ENCODE measurements around the gene SMLR1. TPM values are rescaled to one million over a fixed set of nuclear protein-coding genes. Genes with fewer than 3 reads are reported as not detected.

Gene SMLR1
- total RNA-seq, 2 donors from 2014 or later = not detected

DNA sequence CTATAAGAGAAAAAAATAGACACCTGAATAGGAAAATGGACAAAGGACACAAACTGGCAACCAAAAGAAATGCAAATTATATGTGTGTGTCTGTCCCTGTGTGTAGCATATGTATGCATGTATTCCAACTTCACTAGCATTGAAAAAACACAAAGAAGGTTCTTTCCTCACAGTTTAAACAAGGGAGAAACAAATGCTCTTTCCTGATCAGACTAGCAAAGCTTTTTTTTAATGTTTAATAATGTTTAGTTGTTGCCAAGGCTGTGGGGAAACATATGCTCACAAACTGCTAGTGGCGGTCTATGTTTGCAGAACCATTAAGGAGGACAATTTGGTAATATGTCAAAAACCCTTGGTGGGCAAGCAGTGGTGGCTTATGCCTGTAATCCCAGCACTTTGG, 22.4 kb downstream of the SMLR1 start:
- Histone ChIP-seq H3K4me1 (no peaks in the 10 kb centered on the region), H3K9ac (ENCODE audit: low read depth in 2 of 2, low read length in 2 of 2) (no peak overlapping the region), H3K36me3 (no peaks in the 10 kb centered on the region), H3K9me3 (no peaks in the 10 kb centered on the region), H3K27me3 (no peaks in the 10 kb centered on the region), H3K4me3 (no peak overlapping the region), H3K27ac (no peak overlapping the region)
- TF ChIP-seq, protein P1, sequence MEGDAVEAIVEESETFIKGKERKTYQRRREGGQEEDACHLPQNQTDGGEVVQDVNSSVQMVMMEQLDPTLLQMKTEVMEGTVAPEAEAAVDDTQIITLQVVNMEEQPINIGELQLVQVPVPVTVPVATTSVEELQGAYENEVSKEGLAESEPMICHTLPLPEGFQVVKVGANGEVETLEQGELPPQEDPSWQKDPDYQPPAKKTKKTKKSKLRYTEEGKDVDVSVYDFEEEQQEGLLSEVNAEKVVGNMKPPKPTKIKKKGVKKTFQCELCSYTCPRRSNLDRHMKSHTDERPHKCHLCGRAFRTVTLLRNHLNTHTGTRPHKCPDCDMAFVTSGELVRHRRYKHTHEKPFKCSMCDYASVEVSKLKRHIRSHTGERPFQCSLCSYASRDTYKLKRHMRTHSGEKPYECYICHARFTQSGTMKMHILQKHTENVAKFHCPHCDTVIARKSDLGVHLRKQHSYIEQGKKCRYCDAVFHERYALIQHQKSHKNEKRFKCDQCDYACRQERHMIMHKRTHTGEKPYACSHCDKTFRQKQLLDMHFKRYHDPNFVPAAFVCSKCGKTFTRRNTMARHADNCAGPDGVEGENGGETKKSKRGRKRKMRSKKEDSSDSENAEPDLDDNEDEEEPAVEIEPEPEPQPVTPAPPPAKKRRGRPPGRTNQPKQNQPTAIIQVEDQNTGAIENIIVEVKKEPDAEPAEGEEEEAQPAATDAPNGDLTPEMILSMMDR (IDR thresholded peaks at IDR 0.05) = no peak
- intact Hi-C loops (cut with DNase I) = loop anchor here (10.0 kb wide), 1 partner anchor 525 kb away; no protein-coding TSS in a partner anchor
- no peak for DNase-seq

DNA sequence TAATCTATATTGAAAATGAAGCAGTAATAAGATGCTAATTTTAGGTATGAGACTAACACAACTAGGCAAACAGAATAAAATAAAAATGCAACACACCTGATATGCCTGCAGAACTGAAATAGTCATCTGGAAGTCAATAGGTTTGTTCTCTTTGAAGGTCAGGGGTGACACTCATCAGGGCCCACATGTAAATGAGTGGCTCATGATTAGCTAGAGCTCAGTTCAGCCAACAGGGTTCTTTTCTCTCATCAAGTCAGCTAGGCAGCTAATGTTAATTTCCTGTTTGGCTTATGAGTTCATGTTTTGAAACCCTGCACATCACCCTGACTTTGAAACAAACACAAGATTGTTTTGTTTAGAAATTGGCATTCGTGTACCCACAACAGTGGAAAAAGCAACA, 23.8 kb downstream of the SMLR1 start:
- Histone ChIP-seq H3K4me3 (no peak overlapping the region), H3K4me1 (no peaks in the 10 kb centered on the region), H3K9ac (ENCODE audit: low read depth in 2 of 2, low read length in 2 of 2) (no peak overlapping the region), H3K27ac (no peak overlapping the region), H3K36me3 (no peaks in the 10 kb centered on the region), H3K27me3 (no peaks in the 10 kb centered on the region), H3K9me3 (no peaks in the 10 kb centered on the region)
- TF ChIP-seq, protein P1 (IDR thresholded peaks at IDR 0.05) = no peak
- no peak for DNase-seq
- intact Hi-C loops (cut with DNase I) = no loop called here

DNA sequence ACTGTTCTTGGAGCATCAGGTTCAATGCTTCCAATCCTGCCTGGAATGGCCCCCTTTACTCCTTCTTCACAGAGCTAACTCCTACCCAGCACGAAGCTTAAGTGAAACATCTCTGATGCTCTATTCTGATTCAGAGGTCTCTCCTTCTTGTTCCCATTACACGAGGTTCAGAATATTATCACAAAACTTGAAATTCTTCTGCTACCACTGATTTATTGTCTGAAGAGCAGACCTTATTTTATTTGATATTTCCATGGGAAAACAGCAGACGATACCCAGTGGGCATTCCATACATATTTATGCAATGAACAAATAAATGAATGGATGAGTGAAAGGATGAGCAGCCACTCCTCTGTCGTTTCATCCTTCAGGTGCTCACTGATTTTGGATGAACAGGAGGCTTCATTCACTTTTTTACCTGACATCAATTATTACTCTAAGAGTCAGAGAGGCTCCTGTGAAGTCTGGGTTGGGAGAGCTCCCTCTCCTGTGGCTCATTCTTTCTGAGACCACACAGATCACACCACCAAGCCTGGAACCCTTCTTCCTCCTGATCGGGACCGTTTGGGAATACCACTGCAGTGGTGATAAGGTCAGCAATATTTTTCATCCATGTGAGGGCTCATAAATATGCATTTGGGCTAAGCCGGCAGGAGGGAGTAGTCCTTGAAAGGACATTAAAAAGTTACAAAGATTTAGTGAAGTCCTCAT, 25.8 kb downstream of the SMLR1 start:
- Histone ChIP-seq H3K27me3 (no peaks in the 10 kb centered on the region), H3K9ac (ENCODE audit: low read depth in 2 of 2, low read length in 2 of 2) (no peak overlapping the region), H3K4me3 (no peak overlapping the region), H3K27ac (no peak overlapping the region), H3K36me3 (no peaks in the 10 kb centered on the region), H3K4me1 (no peaks in the 10 kb centered on the region), H3K9me3 (no peaks in the 10 kb centered on the region)
- intact Hi-C loops (cut with DNase I) = no loop called here
- DNase-seq = no peak
- TF ChIP-seq, protein P1 (IDR thresholded peaks at IDR 0.05) = no peak

DNA sequence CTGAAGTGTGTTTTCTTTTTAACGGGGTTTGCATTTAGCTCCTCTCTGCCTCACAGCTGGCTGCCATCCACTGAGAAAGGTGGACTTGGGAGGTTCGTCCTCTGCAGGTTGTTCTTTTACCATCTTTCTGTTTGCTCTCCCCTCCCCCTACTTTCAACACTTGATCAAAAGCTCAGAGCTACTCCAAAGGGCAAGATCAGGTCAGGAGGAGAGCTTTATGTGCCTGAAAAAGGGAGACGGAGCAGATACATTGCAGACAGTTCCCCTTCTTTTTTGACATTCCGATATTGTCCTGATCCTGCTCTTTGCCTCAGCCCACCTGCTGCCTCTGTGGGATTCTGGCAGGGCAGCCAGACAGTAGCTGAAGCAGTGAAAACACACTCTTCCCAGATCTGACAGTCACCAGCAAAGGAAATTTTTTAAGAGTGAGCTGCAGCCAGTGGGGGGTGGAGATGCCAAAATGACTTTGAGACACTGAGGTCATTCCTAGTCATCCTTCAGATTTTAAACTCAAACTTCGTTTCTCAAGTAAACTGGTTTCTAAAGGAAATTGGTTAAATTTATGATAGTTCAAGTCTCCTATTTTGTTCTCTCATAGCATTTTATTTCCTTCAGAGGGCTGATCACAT, 26.5 kb downstream of the SMLR1 start:
- Histone ChIP-seq H3K27me3 (no peaks in the 10 kb centered on the region), H3K4me1 (no peaks in the 10 kb centered on the region), H3K27ac (no peak overlapping the region), H3K4me3 (no peak overlapping the region), H3K9me3 (no peaks in the 10 kb centered on the region), H3K36me3 (no peaks in the 10 kb centered on the region), H3K9ac (ENCODE audit: low read depth in 2 of 2, low read length in 2 of 2) (no peak overlapping the region)
- DNase-seq = no peak
- intact Hi-C loops (cut with DNase I) = no loop called here
- TF ChIP-seq, protein P1 (IDR thresholded peaks at IDR 0.05) = no peak

DNA sequence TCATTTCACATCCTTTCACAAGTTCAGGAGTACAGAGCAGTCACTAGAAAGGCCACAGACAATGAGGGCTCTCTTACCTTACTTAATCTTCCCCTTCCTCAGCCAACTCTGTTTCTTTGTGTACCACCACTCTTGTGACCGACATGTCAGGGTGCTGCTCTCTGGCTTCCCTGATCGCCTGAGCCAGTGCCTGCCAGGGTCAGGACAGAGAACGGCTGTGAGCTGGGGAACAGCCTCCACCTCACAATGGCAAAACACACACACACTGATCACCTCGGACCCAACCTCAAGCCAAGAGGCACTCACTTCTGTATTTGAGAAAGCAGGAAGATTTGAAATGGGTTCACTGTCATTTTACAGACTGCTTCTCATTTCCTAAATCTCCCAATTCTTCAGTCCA, 30.8 kb downstream of the SMLR1 start:
- H3K9me3 ChIP-seq = no peaks in the 10 kb centered on the region
- H3K27ac ChIP-seq = no peak overlapping the region
- H3K36me3 ChIP-seq = no peaks in the 10 kb centered on the region
- no peak overlapping the region for H3K4me3 ChIP-seq
- intact Hi-C loops (cut with DNase I) = no loop called here
- H3K4me1 ChIP-seq = no peaks in the 10 kb centered on the region
- no peaks in the 10 kb centered on the region for H3K27me3 ChIP-seq
- TF ChIP-seq, protein P1 (IDR thresholded peaks at IDR 0.05) = no peak
- H3K9ac ChIP-seq (ENCODE audit: low read depth in 2 of 2, low read length in 2 of 2) = no peak overlapping the region
- no peak for DNase-seq
